HG02678 (cell line): ENCODE results near the gene ZNF524.
A peak's percentile ranks its signal among the peaks of the same experiment; 100 is the strongest.

Experiments
- ATAC-seq: cut with Tn5 transposase; IDR thresholded peaks from one replicate; pipeline ENCODE4 v1.9.1; 2021; ENCODE audit warnings: mild to moderate bottlenecking, moderate library complexity; ENCODE audit not compliant: unreplicated experiment

The ZNF524 gene

DNA sequence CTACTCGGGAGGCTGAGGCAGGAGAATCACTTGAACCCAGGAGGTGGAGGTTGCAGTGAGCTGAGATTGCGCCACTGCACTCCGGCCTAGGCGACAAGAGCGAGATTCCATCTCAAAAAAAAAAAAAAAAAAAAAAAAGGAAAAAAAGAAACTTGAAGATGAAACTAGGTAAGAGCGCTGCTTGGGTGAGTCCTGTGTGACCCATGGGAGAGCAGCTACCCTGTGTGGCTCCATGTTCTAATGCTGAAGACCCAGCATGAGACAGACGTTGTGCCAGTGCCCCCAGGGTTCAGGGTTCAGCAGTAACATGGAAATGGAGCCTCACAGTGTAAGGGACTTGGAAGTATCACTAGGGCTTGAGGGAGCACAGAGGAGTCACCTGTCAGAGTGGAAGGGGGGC is 18.3 kb downstream of the ZNF524 start:
- no peak for ATAC-seq

DNA sequence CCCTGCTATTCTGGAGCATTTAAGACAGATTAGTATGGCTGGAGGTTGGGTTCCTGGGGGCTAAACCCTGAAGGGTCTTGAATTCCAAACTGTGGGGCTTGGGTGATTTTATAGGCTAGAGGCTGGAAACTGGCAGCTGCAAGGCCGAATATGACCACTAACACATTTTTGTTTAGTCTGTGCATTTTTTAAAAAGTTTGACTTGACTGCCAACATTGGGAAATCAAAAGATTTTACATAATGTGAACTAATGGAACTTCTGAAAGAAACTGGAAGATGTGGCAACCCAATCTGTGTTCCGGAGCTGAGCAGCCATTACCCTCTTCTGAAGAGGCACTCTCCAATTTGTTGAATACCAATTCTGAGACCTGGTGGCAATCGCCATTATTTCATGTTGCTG is 19.2 kb downstream of the ZNF524 start:
- no peak for ATAC-seq

DNA sequence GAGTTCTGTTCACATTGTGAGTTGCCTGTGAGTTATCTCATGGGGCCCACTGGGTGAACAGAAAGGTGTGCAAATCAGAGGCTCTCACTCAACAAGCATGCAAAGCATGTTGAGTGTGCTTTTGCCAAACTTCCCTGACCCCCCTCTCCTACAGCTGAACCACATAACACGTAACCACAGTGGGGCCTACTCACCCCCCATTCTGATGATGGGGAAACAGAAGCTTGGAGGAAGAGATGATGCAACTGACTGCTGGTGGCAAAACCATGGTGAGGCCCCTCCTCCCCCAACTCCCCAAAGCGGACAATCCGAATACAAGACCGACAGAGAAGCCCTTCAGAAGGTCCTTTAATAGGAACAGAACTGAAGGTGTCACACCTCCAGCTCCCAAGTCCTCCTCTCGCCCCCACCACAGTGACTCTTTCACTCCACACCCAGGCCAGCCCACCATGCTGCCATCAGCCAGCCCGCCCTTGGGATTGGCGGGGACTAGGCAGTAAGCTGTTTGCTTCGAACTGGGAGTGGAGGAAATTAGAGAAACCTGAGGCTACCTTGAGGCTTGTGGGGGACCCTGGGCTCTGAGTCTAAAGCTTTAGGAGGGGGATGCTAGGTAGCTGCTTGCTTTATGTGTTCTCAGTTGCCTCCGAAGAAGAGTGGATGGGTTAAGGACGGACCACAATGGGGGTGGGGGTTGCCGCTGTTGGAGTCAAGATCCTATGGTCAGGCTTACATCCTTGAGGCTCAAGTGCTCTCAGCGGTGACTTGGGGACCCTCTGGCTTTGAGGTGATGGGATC is 20.5 kb downstream of the ZNF524 start:
- no peak for ATAC-seq

DNA sequence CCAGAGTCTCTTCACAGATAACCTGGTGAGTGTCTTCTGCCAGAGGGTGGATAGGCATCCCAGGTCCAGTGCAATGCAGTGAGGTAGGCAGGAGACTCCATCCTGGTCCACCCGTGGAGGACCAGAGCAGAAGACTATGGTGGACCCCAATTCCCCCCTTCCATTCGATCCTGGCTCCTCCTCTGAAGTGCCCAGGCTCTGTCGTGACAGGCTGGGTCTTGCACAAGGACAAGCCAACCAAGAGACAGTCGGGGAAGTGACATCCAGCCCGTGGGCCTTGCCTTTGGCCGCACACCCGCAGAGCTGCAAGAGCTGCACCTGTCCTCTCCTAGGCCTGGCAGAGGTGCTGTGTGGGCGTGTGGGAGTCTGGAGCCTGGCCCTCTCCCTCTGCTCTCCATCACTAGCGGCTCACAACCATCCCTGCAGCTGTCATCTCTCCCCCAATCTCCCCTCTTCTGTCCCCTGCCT is 21.2 kb downstream of the ZNF524 start:
- no peak for ATAC-seq

DNA sequence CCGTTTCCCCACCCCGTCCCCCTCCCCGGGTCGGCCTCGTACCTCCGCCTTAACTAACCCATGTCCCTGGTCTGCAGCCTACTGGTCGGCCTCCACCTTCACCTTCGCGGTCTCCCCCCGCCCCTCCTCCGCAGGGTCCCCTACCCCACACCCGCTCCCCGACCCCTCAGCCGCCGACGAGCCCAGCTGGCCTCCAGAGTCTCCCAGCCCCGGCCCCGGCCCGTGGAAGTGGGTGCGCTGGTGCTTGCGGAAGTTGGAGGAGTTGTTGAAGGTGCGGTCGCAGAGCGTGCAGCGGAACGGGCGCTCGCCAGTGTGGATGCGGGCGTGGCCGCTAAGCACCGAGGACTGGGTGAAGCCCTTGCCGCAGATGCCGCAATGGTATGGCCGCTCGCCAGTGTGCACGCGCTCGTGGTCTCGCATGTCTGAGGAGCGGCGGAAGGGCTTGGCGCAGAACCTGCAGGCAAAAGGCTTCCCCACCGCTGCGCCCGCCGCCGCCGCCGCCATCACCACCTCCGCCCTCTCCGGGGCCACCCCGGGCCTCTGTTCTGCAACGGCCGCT is 21.7 kb downstream of the ZNF524 start:
- ATAC-seq = no peak

DNA sequence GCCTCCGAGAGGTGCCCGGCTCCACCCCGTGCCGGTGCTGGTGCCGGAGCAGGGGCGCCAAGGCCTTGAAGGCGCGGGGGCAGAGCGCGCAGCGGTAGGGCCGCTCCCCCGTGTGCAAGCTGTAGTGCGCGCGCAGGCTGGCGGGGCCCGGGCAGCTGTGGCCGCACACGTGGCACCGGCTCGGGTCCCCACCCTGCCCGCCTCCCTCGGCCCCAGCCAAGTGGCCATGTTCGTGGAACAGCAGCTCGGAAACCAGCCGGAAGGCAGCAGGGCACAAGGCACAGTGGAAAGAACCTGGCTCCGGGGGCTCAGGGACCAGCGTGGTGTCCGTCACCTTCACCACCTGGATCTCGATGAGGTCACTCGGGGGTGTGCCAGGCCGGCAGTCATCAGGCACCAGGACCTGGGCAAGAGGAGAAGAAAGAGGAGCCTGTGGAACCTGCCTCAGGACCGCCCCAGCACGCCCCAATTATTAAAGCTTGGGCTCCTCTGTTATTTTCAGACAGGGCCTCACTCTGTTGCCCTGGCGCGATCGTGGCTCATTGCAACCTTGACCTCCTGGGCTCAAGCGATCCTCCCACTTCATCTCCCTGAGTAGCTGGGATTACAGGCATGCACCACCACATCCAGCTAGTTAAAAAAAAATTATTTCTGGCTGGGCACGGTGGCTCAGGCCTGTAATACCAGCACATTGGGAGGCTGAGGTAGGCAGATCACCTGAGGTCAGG is 22.3 kb downstream of the ZNF524 start:
- no peak for ATAC-seq

DNA sequence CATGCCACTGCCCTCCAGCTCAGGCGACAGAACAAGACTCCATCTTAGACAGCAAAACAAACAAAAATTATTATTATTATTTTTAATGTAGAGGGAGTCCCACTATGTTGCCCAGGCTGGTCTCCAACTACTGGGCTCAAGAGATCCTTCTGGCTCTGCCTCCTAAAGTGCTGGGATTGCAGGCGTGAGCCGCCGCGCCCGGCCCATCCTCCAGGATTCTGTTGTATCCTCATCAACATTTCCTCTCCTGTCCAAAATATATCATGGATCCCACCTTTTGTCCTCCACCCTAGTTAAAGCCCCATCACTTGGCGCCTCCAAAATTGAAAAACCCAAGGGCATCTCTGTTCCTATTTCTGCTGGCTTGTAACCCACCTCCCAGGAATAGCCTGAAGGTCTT is 23.0 kb downstream of the ZNF524 start:
- ATAC-seq = no peak

DNA sequence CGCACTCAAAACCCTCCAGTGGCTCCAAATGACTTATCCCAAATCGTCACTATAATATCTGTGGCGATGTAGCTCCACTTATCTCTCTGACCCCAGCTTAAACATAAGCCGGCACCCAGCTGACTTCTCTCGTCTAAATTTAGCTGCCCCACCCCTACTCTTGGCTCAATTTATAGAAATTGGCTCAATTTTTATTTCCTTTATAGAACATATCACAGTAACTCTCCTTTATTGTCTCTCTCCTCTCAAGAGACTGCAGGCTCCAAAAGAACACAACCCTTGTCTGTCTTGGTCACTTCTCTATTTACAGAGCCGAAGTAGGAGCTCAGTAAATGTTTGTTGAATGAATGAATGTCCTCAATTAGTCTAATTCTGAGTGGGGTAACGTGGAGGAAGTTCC is 23.5 kb downstream of the ZNF524 start:
- no peak for ATAC-seq

DNA sequence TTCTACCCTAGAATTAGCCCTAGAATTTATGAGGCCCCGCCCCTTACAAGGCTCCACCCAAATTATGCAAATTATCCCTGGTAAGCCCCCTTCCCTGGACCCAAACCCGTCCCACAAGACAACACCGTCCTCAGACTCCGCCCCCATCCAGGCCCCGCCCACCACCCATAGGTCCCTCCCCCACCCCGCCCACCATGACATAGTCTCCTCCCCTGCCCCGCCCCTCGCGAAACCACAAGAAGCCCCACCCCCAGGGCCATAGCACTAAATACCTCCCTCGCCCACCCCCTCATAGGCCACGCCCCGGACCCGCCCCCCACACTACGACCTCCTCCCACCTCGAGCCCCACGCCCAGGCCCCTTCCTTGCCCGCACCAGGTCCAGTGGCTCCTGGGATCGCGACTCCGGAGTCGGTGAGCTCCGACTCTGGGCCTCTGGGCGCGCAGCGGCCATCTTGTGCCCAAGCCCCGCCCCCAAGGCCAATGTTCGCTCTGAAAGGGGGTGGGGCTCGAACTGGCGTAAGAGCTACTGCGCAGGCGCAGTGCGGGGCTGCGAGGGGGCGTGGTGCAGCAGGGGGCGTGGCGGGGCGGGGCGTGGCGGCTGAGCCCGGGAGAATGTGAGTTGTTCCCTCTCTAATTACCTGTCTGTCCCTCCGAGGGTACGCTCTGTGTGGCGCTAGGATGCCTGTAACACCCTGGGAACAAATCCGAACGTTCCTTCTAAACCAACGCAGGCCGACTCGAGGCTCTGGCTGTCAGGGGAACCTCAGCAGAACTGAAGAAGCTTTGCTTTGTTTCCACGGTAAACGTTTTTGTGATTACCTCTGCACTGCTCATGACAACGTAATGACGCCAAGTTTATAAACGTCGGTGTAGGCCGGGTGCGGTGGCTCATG is 24.3 kb downstream of the ZNF524 start, which contains the start of gene ZNF784:
TSS of gene ZNF784 (minus strand) at position 458 of the 895 bp plus-strand sequence. CDS start at position 453, 5 bp downstream.
- peak; percentile 69 for ATAC-seq

DNA sequence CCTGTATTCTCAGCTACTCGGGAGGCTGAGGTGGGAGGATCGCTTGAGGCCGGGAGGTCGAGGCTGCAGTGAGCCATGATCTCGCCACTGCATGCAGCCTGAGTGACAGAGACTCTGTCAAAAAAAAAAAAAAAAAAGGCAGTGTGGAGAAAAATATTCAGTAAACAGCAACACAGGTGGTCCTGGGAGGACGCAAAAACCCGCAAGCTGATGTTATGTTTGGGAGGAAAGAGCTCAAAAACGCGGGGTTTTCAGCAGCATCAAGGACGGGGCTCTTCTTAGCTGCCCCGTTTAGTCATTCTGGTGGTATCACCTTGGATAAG is 24.9 kb downstream of the ZNF524 start:
- no peak for ATAC-seq

DNA sequence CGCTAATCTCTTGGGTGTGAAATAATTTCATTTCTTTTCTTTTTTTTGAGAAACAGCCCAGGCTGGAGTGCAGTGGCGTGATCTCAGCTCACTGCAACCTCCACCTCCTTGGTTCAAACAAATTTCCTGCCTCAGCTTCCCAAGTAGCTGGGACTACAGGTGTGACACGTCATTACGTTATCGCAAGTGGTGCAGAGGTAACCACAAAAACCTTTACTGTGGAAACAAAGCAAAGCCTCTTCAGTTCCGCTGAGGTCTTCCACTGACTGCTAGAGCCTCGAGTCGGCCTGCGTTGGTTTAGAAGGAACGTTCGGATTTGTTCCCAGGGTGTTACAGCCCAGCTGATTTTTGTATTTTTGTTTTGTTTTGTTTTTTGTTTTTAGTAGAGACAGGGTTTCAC is 26.3 kb downstream of the ZNF524 start:
- ATAC-seq = no peak

DNA sequence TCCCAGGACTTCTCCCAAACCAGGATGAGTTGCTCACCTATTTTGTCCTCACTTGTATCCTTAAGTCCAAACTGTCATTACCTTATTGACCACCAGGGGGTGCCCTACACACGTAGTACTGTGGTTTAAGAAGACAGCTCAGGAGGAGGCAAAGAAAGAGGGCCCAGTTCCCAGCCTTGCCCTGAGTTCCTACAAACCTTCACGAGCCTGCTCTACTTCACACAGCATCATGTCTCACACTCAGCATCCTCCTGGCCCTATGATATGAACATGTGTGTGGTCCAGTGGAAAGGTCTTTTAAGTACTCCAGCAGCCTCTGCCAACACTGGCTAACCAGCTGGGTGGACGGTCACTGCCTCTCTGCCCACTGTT is 32.4 kb downstream of the ZNF524 start:
- ATAC-seq = no peak

DNA sequence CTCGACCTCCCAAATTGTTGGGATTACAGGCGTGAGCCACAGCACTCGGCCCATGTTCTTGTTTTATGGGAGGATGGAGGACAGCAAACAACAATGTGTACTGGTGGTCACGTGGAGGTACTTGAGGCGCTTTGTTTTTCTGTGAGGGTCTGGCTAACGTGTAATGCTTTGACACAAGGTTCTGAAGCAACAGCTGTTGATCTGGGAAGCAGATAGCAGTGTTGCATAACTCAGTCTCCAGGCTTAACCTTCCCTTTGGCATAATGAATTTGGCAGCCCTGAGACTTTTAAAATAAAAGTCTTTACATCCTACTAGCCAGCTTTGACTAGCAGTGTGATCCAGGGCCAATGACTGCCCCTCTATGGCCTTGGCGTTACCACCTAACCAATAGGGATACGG is 33.8 kb downstream of the ZNF524 start:
- no peak for ATAC-seq

DNA sequence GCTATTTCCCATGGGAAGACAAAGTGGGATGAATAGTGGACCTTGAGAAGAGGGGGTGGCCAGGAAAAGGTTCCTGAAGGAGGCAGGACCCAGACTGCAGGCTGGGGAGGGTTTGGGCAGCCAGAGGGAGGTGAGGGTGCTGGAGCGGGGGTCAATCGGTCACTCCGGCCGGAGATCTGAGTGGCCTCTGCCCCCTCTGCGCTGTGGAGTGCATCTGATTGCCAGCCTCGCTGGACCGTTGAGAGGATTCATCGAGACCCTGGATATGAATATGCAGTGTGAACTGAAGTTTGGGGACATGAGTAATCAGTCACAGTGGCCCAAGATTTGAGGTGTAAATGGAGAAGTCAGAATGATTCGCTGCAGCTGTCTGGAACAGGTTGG is 35.2 kb downstream of the ZNF524 start:
- ATAC-seq = no peak

DNA sequence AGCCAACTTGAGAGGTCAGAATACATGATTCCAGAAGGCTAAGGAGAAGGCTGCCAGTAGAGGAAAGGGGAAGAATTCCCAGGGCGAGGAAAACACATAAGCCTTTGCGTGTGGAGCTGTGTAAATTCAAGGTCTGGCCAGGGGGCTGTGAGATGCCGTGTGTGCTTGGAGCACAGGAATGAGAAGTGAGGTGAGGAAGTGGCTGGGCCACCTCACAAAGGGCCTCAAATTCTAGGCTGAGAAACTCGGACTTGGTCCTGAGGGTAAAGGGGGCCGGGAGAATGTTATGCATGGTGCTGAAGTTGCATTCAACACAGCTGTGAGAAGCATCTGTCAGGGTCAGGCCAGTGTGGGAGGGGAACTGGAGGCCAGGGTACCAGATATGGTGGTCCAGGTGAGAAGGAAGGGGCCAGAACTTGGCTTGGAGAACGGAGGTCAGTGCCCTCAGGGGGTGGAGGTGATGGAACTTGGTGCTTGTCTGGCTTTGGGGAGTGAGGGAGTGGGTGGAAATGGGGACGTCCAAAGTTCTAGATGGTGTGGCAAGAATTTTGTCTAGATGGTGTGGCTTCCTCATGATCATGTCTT is 35.9 kb downstream of the ZNF524 start:
- ATAC-seq = no peak

DNA sequence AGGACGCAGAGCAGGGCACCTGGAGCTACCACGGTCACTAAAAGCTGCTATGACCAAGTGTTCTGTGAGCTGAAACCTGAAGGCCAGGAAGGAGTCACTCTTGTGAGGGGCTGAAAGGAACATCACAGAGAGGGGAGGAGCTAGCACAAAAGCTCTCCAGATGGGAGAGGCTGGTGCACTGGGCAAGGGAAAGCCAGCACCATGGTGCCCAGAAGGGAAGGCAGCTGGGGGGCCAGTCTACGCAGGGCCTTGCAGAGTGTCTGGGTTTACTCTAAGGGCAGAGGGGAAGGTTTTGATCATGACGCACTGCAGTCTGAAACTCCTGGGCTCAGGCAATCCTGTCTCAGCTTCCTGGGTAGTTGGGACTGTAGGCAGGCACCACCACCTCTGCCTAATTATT is 36.6 kb downstream of the ZNF524 start:
- no peak for ATAC-seq

DNA sequence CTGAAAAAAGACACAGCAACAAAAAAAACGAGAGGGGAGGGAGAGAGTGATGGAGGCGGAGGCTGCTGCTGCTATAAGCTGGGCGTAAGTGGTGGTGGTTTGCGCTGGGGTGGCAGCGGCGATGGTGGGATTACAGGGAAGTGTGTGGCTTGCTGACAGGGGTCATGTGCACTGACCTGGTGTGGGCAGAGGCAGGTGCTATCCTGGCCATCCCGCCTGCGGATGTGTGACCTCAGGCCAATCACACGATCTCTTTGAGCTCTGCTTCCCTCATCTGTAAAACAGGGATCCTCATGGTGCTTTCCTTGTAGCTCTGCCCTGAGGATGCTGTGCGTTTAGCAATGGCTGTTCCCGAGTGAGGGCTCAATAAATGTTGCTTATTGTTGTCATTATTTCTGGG is 37.4 kb downstream of the ZNF524 start:
- ATAC-seq = no peak

DNA sequence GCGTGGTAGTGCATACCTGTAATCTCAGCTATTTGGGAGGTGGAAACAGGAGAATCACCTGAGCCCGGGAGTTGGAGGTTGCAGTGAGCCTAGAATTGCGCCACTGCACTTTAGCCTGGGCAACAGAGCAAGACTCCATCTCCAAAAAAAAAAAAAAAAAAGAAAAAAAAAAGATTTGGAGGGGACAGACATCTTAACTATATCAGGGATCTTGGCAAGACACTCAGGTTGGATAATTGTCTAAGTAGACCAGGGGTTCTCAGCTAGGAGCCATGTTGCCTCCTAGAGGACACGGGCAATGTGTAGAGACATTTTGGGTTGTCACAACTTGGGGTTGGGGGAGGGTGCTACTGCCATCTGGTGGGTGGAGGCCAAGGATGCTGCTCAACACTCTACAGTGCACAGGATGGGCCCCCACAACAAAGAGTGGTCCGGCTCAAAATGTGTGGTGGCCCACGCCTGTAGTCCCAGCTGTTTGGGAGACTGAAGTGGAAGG is 38.8 kb downstream of the ZNF524 start:
- no peak for ATAC-seq

DNA sequence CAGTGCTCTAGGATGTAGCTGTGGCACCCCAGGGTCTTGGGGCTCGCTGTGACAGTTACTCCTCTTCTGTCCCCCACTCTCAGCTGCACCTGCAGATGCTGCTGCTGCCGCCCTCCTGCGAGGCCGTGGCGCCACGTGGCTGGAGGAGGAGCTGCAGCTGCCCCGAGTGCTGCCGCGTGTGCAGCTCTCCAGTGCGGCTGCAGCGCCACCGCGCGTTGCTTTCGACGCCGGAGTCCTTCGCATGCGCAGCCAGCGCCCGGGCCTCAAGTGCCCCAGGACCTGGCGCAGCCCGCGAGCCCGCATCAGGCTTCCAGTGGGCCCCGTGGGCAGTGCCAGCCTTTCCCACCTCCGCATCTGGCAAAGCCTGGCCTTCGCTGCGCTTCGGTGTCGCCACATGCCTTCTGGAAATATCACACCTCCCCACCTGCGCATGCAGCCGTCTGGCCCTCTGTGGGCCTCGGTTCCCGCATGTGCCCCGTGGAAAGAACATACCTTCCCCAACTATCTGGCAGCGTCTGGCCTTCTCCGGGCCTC is 40.0 kb downstream of the ZNF524 start:
- no peak for ATAC-seq
